Measurements from ENCODE around the gene SYNM. TPM values are rescaled to one million over a fixed set of nuclear protein-coding genes. Genes with fewer than 3 reads are reported as not detected.

SYNM gene
- total RNA-seq, 1 donor from 2014 or later, result 378 TPM

GRCh38 chr15:99096173-99096893 is 8.5 kb upstream of the SYNM start:
- TF ChIP-seq CTCF (IDR thresholded peaks at IDR 0.05; ENCODE audit: borderline replicate concordance), result no peak
- intact Hi-C loops (cut with micrococcal nuclease), result no loop called here
- Histone ChIP-seq H3K27ac (replicated peaks) (no peak overlapping the region), H3K36me3 (no peaks in the 10 kb centered on the region), H3K27me3 (ENCODE audit: low read depth) (peaks cover 12% of the 10 kb centered on the region), H3K9me3 (replicated peaks) (no peaks in the 10 kb centered on the region), H3K4me3 (no peak overlapping the region), H3K4me1 (peaks cover 5% of the 10 kb centered on the region)
- DNase-seq, result no peak

DNA sequence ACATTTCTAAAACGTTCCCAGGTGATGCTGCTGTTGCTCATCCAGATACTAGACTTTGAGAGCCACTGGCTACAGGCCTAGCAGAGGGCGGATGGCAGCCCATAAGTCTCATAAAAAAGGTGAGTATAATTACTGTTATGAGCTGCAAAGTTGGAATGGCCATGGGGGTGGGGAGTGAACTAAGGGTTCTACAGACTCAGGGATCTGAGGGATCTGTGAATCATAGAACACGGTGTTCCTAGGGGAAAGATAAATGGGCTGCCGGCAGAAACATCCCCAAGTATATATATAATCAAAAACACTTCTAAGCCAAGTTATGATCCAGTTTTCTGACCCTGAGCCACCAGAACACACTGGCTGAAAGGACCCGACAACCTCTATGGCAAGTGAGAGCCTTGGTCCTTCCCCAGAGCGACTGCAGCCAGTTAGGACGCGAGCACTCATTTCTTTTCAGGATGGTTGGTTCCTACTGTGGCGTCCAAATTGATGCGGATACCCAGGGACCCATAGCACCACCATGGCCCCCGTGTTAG is 7.9 kb upstream of the SYNM start:
- Histone ChIP-seq H3K27me3 (ENCODE audit: low read depth) (peaks cover 12% of the 10 kb centered on the region), H3K4me1 (peaks cover 5% of the 10 kb centered on the region), H3K27ac (replicated peaks) (no peak overlapping the region), H3K4me3 (no peak overlapping the region), H3K36me3 (no peaks in the 10 kb centered on the region), H3K9me3 (replicated peaks) (no peaks in the 10 kb centered on the region)
- DNase-seq, result no peak
- intact Hi-C loops (cut with micrococcal nuclease), result no loop called here
- TF ChIP-seq CTCF (IDR thresholded peaks at IDR 0.05; ENCODE audit: borderline replicate concordance), result no peak

DNA sequence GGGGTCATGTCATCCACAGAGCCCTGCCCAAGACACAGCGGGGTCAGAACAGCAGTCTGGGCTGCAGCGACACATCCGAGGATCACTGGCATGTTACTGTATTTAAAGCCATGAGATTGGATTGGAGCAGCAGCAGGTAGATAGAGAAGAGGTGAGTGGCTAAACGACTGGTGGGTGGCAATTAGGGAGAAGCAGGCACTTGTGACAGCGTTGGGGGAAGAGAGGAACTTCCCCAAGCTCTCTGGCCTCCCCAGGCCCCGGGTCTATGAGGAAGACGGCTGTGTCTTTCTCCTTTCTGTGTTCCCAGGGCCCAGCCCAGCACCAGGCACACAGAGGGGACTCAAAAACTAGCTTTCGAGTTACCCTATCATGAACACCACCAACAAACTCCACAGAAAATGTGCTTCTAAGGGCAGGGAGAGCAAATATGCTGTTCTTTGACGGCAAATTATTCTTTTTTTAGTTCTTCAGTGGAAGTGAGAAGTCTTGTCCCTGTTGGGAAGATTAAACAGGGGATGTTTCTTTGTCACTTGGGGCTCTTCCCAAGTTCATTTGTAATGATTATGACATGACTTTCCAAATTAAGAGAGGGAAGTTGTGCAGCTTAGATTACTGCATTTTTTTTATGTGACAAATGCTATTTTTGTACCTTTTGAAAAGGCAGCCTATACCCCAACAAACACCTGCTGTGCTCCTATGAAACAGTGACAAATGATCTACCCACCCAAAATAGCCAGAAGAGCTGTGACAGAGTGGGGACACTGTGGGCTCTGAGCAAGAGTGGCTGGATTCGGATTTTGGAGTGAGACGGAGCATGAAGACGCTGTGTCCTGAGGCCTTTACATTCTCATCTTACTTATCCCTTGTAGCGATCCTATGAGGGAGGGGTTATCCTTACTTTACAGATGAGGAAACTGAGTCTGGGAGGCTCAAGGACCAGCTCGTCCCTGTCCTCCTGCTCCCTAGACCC is 7.2 kb upstream of the SYNM start:
- no peak for TF ChIP-seq CTCF (IDR thresholded peaks at IDR 0.05; ENCODE audit: borderline replicate concordance)
- peaks cover 12% of the 10 kb centered on the region for H3K27me3 ChIP-seq (ENCODE audit: low read depth)
- no peaks in the 10 kb centered on the region for H3K36me3 ChIP-seq
- H3K4me3 ChIP-seq, result no peak overlapping the region
- H3K9me3 ChIP-seq (replicated peaks), result no peaks in the 10 kb centered on the region
- no peak for DNase-seq
- intact Hi-C loops (cut with micrococcal nuclease), result no loop called here
- peaks cover 5% of the 10 kb centered on the region for H3K4me1 ChIP-seq
- H3K27ac ChIP-seq (replicated peaks), result no peak overlapping the region

DNA sequence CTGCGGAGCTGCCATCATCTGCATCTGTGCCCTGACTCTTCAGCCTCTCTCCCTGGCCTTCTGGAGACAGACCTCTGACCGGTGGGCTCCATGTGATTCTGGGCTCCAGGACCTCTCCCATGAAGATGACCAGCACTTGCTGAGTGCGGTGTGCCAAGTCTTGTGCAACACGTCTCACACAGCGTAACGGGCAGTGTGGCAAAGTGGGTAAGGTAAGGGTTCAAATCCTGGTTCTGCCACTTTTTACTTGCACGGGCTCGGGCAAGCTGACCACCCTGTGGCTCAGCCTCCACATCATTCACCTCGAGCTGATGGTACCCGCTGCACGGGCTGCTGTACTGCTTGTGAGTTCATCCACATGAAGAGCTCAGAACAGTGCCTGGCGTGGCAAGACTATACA is 6.5 kb upstream of the SYNM start:
- Histone ChIP-seq H3K4me3 (no peak overlapping the region), H3K9me3 (replicated peaks) (no peaks in the 10 kb centered on the region), H3K36me3 (no peaks in the 10 kb centered on the region), H3K27ac (replicated peaks) (no peak overlapping the region), H3K4me1 (peaks cover 5% of the 10 kb centered on the region), H3K27me3 (ENCODE audit: low read depth) (peaks cover 12% of the 10 kb centered on the region)
- TF ChIP-seq CTCF (IDR thresholded peaks at IDR 0.05; ENCODE audit: borderline replicate concordance), result no peak
- no peak for DNase-seq
- intact Hi-C loops (cut with micrococcal nuclease), result no loop called here

GRCh38 chr15:99098991-99099390 is 5.9 kb upstream of the SYNM start:
- DNase-seq, result no peak
- no peak for TF ChIP-seq CTCF (IDR thresholded peaks at IDR 0.05; ENCODE audit: borderline replicate concordance)
- Histone ChIP-seq H3K36me3 (no peaks in the 10 kb centered on the region), H3K4me3 (no peak overlapping the region), H3K27ac (replicated peaks) (no peak overlapping the region), H3K9me3 (replicated peaks) (no peaks in the 10 kb centered on the region), H3K4me1 (peaks cover 5% of the 10 kb centered on the region), H3K27me3 (ENCODE audit: low read depth) (peaks cover 12% of the 10 kb centered on the region)
- intact Hi-C loops (cut with micrococcal nuclease), result no loop called here
